Ovary (tissue), 3 donors: Measurements from ENCODE around the gene SYVN1.

Experiments
- POLR2A ChIP-seq: fragments of 450-650 bp; IDR thresholded peaks from one replicate; pipeline ENCODE4 v1.6.1; 2017; ENCODE audit warnings: antibody characterized with exemption, mild to moderate bottlenecking, moderate library complexity
- TF ChIP-seq, protein P1 (sequence below), 3 donors: fragments of 450-650 bp in 2 of 3; fragments of 200-600 bp in 1 of 3; IDR thresholded peaks; one replicate each; pipeline versions ENCODE4 v1.5.1 to v1.8.0; 2016 to 2022; ENCODE audit warnings: antibody characterized with exemption in 3 of 3, mild to moderate bottlenecking in 1 of 3
- donor health status: DM: no; HTN: no; CAD: no.

DNA sequence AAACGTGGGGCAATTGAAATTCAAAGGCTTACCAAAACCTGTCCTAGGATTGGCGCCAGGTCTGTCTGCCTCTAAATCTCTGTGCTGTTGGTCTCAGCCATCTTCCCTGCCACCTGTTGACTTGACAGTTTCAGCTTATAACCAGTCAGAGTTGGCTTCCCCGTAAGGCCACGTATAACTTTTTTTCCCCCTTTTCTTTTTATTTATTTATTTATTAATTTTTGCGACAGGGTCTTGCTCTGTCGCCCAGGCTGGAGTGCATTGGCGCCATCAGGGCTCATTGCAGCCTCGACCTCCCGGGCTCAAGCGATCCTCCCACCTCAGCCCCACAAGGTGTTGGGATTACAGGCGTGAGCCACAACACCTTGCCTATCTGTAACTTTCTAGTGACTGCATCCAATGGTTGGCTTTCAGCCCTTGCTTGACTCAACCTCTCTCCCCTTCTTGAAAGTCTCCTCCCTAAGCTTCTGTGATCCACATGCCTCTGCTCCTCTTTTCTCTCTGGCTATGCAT lies 1.4 kb upstream of the SYVN1 start:
- TF ChIP-seq, protein P1, sequence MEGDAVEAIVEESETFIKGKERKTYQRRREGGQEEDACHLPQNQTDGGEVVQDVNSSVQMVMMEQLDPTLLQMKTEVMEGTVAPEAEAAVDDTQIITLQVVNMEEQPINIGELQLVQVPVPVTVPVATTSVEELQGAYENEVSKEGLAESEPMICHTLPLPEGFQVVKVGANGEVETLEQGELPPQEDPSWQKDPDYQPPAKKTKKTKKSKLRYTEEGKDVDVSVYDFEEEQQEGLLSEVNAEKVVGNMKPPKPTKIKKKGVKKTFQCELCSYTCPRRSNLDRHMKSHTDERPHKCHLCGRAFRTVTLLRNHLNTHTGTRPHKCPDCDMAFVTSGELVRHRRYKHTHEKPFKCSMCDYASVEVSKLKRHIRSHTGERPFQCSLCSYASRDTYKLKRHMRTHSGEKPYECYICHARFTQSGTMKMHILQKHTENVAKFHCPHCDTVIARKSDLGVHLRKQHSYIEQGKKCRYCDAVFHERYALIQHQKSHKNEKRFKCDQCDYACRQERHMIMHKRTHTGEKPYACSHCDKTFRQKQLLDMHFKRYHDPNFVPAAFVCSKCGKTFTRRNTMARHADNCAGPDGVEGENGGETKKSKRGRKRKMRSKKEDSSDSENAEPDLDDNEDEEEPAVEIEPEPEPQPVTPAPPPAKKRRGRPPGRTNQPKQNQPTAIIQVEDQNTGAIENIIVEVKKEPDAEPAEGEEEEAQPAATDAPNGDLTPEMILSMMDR (IDR thresholded peaks at IDR 0.05) = no peak
- TF ChIP-seq POLR2A = no peak
